HEK293 (cell line): ENCODE data around the gene MXI1.

Experiments
- CTCF ChIA-PET: fragments of 350-600 bp; formaldehyde crosslinking; extraction: SDS; loops from one replicate; lab custom pipeline; 2021; ENCODE audit warnings: antibody characterized with exemption; lab: Yijun Ruan, JAX
- POLR2A ChIA-PET: fragments of 300-600 bp; formaldehyde crosslinking; extraction: SDS; loops from one replicate; lab custom pipeline; 2020; ENCODE audit warnings: antibody characterized with exemption, inconsistent platforms; lab: Yijun Ruan, JAX
- H3K27ac ChIP-seq: fragments of 200-500 bp; sonication (Bioruptor generic); 2 replicates; pipeline ENCODE4 v1.5.1; 2014; ENCODE audit warnings: low read depth, low read length, control low read depth, inconsistent platforms; ENCODE audit errors: extremely low read depth
- H3K36me3 ChIP-seq, 2 experiments: fragments of 200-500 bp in 1 of 2; sonication (Bioruptor generic) in 1 of 2; 1 replicate in 1 of 2; 2 replicates in 1 of 2; pipeline ENCODE4 v1.5.1; 2014 to 2017; ENCODE audit warnings: inconsistent platforms in 2 of 2, low read length in 2 of 2; ENCODE audit not compliant: control insufficient read depth in 2 of 2, insufficient read depth in 1 of 2
- H3K4me1 ChIP-seq: fragments of 200-500 bp; sonication (Bioruptor generic); 2 replicates; pipeline ENCODE4 v1.5.1; 2014; ENCODE audit warnings: mild to moderate bottlenecking, low read length, inconsistent platforms; ENCODE audit not compliant: control insufficient read depth, insufficient read depth
- H3K4me3 ChIP-seq: 2 replicates; pipeline ENCODE4 v1.5.1; 2011; ENCODE audit warnings: low read depth, mild to moderate bottlenecking, control low read depth, low read length, moderate library complexity
- H3K9me3 ChIP-seq: fragments of 200-500 bp; sonication (Bioruptor generic); 2 replicates; pipeline ENCODE4 v1.5.1; 2014; ENCODE audit warnings: low read depth, low read length, inconsistent platforms; ENCODE audit not compliant: control insufficient read depth, insufficient read depth
- EGR2 ChIP-seq: fragments of 450-650 bp; formaldehyde crosslinking; IDR thresholded peaks from 2 replicates; pipeline ENCODE4 v1.5.1; 2016; ENCODE audit warnings: low read depth, missing biosample characterization, missing genetic modification characterization
- KLF1 ChIP-seq: fragments of 450-650 bp; formaldehyde crosslinking; IDR thresholded peaks from 2 replicates; pipeline ENCODE4 v1.5.1; 2016; ENCODE audit warnings: missing biosample characterization, missing genetic modification characterization
- KLF8 ChIP-seq: fragments of 450-650 bp; formaldehyde crosslinking; IDR thresholded peaks from 2 replicates; pipeline ENCODE4 v1.5.1; 2016; ENCODE audit warnings: missing biosample characterization, missing genetic modification characterization
- KLF9 ChIP-seq: fragments of 450-650 bp; formaldehyde crosslinking; IDR thresholded peaks from 2 replicates; pipeline ENCODE4 v1.5.1; 2016; ENCODE audit warnings: missing biosample characterization, missing genetic modification characterization, low read depth
- PATZ1 ChIP-seq: fragments of 450-650 bp; formaldehyde crosslinking; IDR thresholded peaks from 2 replicates; pipeline ENCODE4 v1.5.1; 2016; ENCODE audit warnings: missing biosample characterization, missing genetic modification characterization
- SP2 ChIP-seq: fragments of 450-650 bp; formaldehyde crosslinking; IDR thresholded peaks from 2 replicates; pipeline ENCODE4 v1.5.1; 2016; ENCODE audit warnings: missing biosample characterization, missing genetic modification characterization
- SP3 ChIP-seq: fragments of 450-650 bp; formaldehyde crosslinking; IDR thresholded peaks from 2 replicates; pipeline ENCODE4 v1.5.1; 2016; ENCODE audit warnings: missing biosample characterization, missing genetic modification characterization
- ZBTB49 ChIP-seq: fragments of 450-650 bp; formaldehyde crosslinking; IDR thresholded peaks from 2 replicates; pipeline ENCODE4 v1.5.1; 2016; ENCODE audit warnings: missing biosample characterization, missing genetic modification characterization, low read depth
- ZBTB7A ChIP-seq: fragments of 450-650 bp; formaldehyde crosslinking; IDR thresholded peaks from 2 replicates; pipeline ENCODE4 v1.5.1; 2016; ENCODE audit warnings: low read depth, missing biosample characterization, missing genetic modification characterization
- ZFHX2 ChIP-seq: fragments of 450-650 bp; formaldehyde crosslinking; conservative IDR thresholded peaks from 2 replicates; pipeline ENCODE4 v1.5.1; 2016; ENCODE audit warnings: missing biosample characterization, missing genetic modification characterization
- ZNF114 ChIP-seq: fragments of 450-650 bp; formaldehyde crosslinking; IDR thresholded peaks from 2 replicates; pipeline ENCODE4 v1.5.0; 2017; ENCODE audit warnings: missing biosample characterization, missing genetic modification characterization
- ZNF18 ChIP-seq: fragments of 450-650 bp; formaldehyde crosslinking; IDR thresholded peaks from 2 replicates; pipeline ENCODE4 v1.5.1; 2016; ENCODE audit warnings: missing biosample characterization, missing genetic modification characterization
- ZNF335 ChIP-seq: fragments of 450-650 bp; formaldehyde crosslinking; conservative IDR thresholded peaks from 2 replicates; pipeline ENCODE4 v1.5.1; 2016; ENCODE audit warnings: missing biosample characterization, missing genetic modification characterization
- ZNF341 ChIP-seq: fragments of 450-650 bp; formaldehyde crosslinking; IDR thresholded peaks from 2 replicates; pipeline ENCODE4; 2016; ENCODE audit warnings: low read depth, missing biosample characterization, missing genetic modification characterization
- ZNF837 ChIP-seq: fragments of 450-650 bp; formaldehyde crosslinking; IDR thresholded peaks from 2 replicates; pipeline ENCODE4 v1.5.1; 2016; ENCODE audit warnings: missing biosample characterization, missing genetic modification characterization
- ZSCAN30 ChIP-seq: fragments of 450-650 bp; IDR thresholded peaks from 2 replicates; pipeline ENCODE4 v1.5.1; 2018; ENCODE audit warnings: missing biosample characterization, mild to moderate bottlenecking, missing genetic modification characterization, moderate library complexity
- TF ChIP-seq, protein P1 (sequence below): fragments of 450-650 bp; formaldehyde crosslinking; IDR thresholded peaks from 2 replicates; pipeline ENCODE4 v1.5.1; 2016; ENCODE audit warnings: missing biosample characterization, missing genetic modification characterization
- TF ChIP-seq, protein P2 (sequence below): fragments of 450-650 bp; formaldehyde crosslinking; conservative IDR thresholded peaks from 2 replicates; pipeline ENCODE4 v1.5.1; 2016; ENCODE audit warnings: low read depth, missing biosample characterization, missing genetic modification characterization

MXI1 gene

DNA sequence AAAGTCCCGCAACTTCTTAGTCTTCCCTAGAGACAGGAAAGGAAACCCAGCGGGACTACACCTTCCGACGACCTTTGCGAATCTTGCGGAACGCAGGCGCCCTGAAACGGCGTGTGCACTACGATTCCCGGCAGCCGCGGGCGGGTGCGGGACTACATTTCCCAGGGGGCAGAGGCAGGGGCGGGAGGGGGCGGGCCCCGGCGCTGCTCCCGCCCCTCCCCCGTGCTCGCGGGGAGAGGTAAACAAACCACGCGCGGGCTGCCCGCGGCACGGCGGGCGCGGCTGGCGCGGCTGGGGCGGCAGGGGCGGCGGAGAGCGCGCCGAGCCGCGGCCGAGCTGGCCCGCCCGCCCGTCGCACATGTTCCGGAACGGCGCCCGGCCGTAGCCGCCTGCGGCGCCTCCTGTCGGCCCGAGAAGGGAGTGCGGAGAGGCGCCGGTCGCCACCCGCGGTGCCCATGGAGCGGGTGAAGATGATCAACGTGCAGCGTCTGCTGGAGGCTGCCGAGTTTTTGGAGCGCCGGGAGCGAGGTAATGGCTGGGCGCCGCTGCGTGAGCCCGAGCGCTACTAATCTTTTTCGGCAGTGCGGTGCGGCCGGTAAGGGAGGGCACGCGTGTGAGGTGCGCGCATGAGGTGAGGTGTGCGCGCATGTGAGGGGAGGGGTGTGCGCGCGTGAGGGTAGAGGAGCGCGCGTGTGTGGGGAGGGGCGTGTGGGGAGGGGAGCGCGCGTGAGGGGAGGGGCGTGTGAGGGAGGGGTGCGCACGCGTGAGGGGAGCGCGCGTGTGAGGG, 18.5 kb downstream of the MXI1 start (continued):
- no peak for TF ChIP-seq ZBTB49 (tag by site-specific recombination)

DNA sequence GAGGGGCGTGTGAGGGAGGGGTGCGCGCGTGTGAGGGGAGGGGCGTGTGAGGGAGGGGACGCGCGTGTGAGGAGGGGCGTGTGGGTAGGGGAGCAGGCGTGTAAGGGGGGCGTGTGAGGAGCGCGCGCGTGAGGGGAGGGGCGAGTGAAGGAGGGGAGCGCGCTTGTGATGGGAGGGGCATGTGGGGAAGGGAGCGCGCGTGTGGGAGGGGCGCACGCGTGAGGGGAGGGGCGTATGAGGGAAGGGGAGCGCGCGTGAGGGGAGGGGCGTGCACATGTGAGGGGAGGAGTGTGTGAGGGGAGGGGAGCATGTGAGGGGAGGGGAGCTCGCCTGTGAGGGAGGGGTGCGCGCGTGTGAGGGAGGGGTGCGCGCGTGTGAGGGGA, 19.1 kb downstream of the MXI1 start:
- Histone ChIP-seq H3K4me1 (peaks cover 7% of the 10 kb centered on the region), H3K27ac (no peak overlapping the region), H3K9me3 (no peaks in the 10 kb centered on the region), H3K4me3 (peak overlapping the region; percentile 85), H3K36me3 (peaks cover 7 to 18% of the 10 kb centered on the region in 2 experiments; a peak in 2 of 3 replicates)
- CTCF ChIA-PET, result interaction anchor here (1.0 kb wide), 1 partner anchor 83 kb away, joined by 3 read pairs; no protein-coding TSS in a partner anchor
- no peak for TF ChIP-seq ZNF18 (tag by site-specific recombination)
- TF ChIP-seq SP2 (tag by site-specific recombination), result peak; percentile 72
- peak; percentile 56 for TF ChIP-seq EGR2 (tag by site-specific recombination)
- TF ChIP-seq ZNF114 (tag by site-specific recombination), result no peak
- TF ChIP-seq, protein P1, sequence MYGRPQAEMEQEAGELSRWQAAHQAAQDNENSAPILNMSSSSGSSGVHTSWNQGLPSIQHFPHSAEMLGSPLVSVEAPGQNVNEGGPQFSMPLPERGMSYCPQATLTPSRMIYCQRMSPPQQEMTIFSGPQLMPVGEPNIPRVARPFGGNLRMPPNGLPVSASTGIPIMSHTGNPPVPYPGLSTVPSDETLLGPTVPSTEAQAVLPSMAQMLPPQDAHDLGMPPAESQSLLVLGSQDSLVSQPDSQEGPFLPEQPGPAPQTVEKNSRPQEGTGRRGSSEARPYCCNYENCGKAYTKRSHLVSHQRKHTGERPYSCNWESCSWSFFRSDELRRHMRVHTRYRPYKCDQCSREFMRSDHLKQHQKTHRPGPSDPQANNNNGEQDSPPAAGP, result peak; percentile 55
- peak; percentile 50 for TF ChIP-seq KLF1 (tag by site-specific recombination)
- no peak for TF ChIP-seq ZBTB7A (tag by site-specific recombination)
- peak; percentile 27 for TF ChIP-seq ZFHX2 (tag by site-specific recombination)
- TF ChIP-seq ZNF341, result no peak
- peak; percentile 80; the same call in 1 of the 2 replicates for TF ChIP-seq PATZ1 (tag by site-specific recombination)
- peak; percentile 0; the same call in 1 of the 2 replicates for TF ChIP-seq ZNF335 (tag by site-specific recombination)
- TF ChIP-seq KLF8 (tag by site-specific recombination), result peak; percentile 88
- TF ChIP-seq KLF9 (tag by site-specific recombination), result peak; percentile 94
- TF ChIP-seq ZNF837, result no peak
- TF ChIP-seq SP3 (tag by site-specific recombination), result peak; percentile 96
- TF ChIP-seq ZSCAN30 (tag by site-specific recombination), result no peak
- TF ChIP-seq, protein P2, sequence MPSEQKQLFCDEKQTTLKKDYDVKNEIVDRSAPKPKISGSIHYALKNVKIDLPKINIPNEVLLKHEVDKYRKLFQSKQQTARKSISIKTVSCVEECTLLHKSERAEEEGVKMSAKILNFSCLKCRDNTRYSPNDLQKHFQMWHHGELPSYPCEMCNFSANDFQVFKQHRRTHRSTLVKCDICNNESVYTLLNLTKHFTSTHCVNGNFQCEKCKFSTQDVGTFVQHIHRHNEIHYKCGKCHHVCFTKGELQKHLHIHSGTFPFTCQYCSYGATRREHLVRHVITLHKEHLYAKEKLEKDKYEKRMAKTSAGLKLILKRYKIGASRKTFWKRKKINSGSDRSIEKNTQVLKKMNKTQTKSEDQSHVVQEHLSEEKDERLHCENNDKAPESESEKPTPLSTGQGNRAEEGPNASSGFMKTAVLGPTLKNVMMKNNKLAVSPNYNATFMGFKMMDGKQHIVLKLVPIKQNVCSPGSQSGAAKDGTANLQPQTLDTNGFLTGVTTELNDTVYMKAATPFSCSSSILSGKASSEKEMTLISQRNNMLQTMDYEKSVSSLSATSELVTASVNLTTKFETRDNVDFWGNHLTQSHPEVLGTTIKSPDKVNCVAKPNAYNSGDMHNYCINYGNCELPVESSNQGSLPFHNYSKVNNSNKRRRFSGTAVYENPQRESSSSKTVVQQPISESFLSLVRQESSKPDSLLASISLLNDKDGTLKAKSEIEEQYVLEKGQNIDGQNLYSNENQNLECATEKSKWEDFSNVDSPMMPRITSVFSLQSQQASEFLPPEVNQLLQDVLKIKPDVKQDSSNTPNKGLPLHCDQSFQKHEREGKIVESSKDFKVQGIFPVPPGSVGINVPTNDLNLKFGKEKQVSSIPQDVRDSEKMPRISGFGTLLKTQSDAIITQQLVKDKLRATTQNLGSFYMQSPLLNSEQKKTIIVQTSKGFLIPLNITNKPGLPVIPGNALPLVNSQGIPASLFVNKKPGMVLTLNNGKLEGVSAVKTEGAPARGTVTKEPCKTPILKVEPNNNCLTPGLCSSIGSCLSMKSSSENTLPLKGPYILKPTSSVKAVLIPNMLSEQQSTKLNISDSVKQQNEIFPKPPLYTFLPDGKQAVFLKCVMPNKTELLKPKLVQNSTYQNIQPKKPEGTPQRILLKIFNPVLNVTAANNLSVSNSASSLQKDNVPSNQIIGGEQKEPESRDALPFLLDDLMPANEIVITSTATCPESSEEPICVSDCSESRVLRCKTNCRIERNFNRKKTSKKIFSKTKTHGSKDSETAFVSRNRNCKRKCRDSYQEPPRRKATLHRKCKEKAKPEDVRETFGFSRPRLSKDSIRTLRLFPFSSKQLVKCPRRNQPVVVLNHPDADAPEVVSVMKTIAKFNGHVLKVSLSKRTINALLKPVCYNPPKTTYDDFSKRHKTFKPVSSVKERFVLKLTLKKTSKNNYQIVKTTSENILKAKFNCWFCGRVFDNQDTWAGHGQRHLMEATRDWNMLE (tag by site-specific recombination), result no peak
- TF ChIP-seq, all 188 proteins: peak for 10
- POLR2A ChIA-PET, result interaction anchor here (0.7 to 2.2 kb wide), 6 partner anchors 9 to 1957 kb away, joined by 3 to 15 read pairs (median 6); partner anchors contain the start of gene ADD3
